Calu3 (cell line): ENCODE data around the gene TVP23C. TPM values are rescaled to one million over a fixed set of nuclear protein-coding genes. Genes with fewer than 3 reads are reported as not detected.
A peak's percentile ranks its signal among the peaks of the same experiment; 100 is the strongest.

ENCODE experiments used
- BruUV-seq: library from RNA; stranded (reverse); fragments of 400-500 nt; replicated peaks from 2 replicates; lab custom pipeline; 2021; lab: Mats Ljungman, UMichigan
- CTCF ChIA-PET: fragments of 300-600 bp; sonication (Branson Sonifier 250); formaldehyde crosslinking; loops from one replicate; lab custom pipeline; 2022; ENCODE audit warnings: antibody characterized with exemption; lab: Charles Lee
- DNase-seq: peaks from one replicate; pipeline ENCODE4 v3.0.0; 2022
- H3K27ac Mint-ChIP-seq: one replicate; pipeline ENCODE4 v1.8.0; 2022; ENCODE audit warnings: mixed read lengths; ENCODE audit not compliant: unreplicated experiment
- H3K27me3 Mint-ChIP-seq: one replicate; pipeline ENCODE4 v1.8.0; 2022; ENCODE audit warnings: mixed read lengths; ENCODE audit not compliant: unreplicated experiment
- H3K36me3 Mint-ChIP-seq: one replicate; pipeline ENCODE4 v1.8.0; 2022; ENCODE audit warnings: mild to moderate bottlenecking, moderate library complexity, mixed read lengths; ENCODE audit not compliant: insufficient read depth, unreplicated experiment
- H3K4me1 Mint-ChIP-seq: one replicate; pipeline ENCODE4 v1.8.0; 2022; ENCODE audit warnings: mild to moderate bottlenecking, low read depth, mixed read lengths; ENCODE audit not compliant: unreplicated experiment
- H3K4me3 Mint-ChIP-seq: one replicate; pipeline ENCODE4 v1.8.0; 2022; ENCODE audit warnings: mild to moderate bottlenecking, low read depth, moderate library complexity, mixed read lengths; ENCODE audit not compliant: unreplicated experiment
- H3K9me3 Mint-ChIP-seq: one replicate; pipeline ENCODE4 v1.8.0; 2022; ENCODE audit warnings: low read depth, mixed read lengths; ENCODE audit not compliant: unreplicated experiment
- intact Hi-C: fragments of 100-400 bp; cut with micrococcal nuclease; formaldehyde crosslinking; loops from one replicate; pipeline ENCODE4 v1.10.0; 2022; ENCODE audit not compliant: unreplicated experiment
- total RNA-seq: library from RNA; stranded (reverse); gene quantifications from 2 replicates; pipeline ENCODE4 v1.2.3, GENCODE V29; 2022
- TF ChIP-seq, protein P1 (sequence below): fragments of 200-600 bp; IDR thresholded peaks from one replicate; pipeline ENCODE4 v1.8.0; 2022; ENCODE audit warnings: antibody characterized with exemption; ENCODE audit not compliant: unreplicated experiment

The TVP23C gene
- total RNA-seq, 1 experiment from 2014 or later = 7.4 TPM

DNA sequence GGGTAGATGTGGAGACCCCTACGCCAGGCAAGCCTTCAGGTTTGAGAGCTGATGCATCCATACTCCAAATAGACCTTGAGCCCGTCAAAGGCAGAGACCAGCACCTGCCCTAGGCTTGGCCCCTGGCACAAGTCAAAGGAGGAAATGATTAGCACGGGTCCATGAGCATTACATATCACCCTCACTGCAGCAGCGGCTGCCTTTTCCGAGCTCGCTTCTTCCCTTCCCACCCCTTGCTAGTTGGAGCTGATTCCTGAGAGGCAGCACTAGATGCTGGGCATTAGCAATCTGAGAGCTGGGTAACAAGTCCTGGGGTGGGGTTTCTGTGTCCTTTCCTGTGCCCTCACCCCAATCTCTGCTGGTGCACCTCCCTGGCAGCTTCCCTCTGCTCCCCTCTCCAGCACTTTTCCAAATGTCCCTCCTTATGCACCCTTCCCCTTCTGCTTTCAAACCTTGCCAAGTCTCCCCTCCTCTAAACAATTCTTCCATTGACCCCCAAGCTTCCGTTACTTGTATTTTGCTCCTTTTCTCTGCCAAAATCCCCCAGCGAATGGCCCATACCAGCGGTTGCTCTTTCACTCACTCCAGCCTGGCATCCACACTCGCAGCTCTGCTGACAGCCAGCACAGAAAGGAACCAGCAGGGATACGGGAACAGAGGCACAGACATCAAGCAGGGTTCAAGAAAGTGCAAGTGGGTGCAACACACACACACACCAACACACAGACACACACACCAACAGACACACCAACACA, 98.9 kb downstream of the TVP23C start:
- CTCF ChIA-PET = interaction anchor here (0.6 to 1.1 kb wide), 2 partner anchors 13 to 39 kb away, joined by 3 to 6 read pairs; no protein-coding TSS in a partner anchor
- TF ChIP-seq, protein P1, sequence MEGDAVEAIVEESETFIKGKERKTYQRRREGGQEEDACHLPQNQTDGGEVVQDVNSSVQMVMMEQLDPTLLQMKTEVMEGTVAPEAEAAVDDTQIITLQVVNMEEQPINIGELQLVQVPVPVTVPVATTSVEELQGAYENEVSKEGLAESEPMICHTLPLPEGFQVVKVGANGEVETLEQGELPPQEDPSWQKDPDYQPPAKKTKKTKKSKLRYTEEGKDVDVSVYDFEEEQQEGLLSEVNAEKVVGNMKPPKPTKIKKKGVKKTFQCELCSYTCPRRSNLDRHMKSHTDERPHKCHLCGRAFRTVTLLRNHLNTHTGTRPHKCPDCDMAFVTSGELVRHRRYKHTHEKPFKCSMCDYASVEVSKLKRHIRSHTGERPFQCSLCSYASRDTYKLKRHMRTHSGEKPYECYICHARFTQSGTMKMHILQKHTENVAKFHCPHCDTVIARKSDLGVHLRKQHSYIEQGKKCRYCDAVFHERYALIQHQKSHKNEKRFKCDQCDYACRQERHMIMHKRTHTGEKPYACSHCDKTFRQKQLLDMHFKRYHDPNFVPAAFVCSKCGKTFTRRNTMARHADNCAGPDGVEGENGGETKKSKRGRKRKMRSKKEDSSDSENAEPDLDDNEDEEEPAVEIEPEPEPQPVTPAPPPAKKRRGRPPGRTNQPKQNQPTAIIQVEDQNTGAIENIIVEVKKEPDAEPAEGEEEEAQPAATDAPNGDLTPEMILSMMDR = no peak
- DNase-seq = no peak
- Mint-ChIP-seq H3K36me3 (no peaks in the 10 kb centered on the region), H3K27me3 (no peaks in the 10 kb centered on the region), H3K9me3 (no peaks in the 10 kb centered on the region), H3K4me1 (no peaks in the 10 kb centered on the region), H3K4me3 (no peak overlapping the region), H3K27ac (no peak overlapping the region)
- no TSS peak for BruUV-seq
- intact Hi-C loops = no loop called here

DNA sequence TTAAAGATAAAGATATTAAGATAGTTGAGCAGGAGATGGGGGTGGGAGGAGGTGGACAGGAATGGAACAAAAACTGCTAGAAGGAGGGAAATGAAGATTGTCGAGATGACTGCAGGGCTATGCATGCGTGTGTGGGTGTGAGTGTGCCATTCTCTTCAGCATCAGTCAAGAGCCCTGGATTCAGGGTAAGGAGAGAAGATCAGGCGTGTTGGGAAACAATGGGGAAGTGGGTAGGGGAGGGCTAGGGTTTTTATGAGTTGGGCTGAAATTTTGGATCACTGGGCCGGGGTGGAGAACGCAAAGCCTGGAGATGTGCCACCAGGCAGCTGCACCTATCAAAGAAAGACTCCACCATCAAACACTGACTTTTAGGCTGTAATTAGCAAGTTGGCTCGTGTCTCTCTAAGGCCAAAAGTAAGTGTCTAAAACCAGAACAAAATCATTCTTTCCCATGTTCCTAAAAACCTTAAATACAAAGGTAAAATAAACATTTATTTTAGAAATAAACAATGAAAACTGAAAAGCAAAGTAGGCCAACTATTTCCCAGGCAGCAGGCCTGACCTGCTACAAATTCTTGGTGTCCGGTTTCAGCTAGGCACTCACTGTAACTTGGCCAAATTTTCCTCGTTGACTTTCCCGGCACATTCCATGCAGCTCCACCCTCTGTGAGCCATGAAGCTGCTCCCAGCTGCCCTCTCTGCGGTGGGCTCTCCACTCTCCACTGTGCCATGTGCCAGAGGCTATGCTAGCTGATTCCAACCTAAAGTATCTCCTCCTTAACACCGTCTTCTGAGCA, 100.1 kb downstream of the TVP23C start:
- H3K4me3 Mint-ChIP-seq = no peak overlapping the region
- TF ChIP-seq, protein P1 = no peak
- H3K4me1 Mint-ChIP-seq = no peaks in the 10 kb centered on the region
- no peaks in the 10 kb centered on the region for H3K9me3 Mint-ChIP-seq
- CTCF ChIA-PET = no interaction called here
- BruUV-seq = no TSS peak
- peak; percentile 15 for DNase-seq
- H3K36me3 Mint-ChIP-seq = no peaks in the 10 kb centered on the region
- H3K27me3 Mint-ChIP-seq = no peaks in the 10 kb centered on the region
- intact Hi-C loops = no loop called here
- no peak overlapping the region for H3K27ac Mint-ChIP-seq

DNA sequence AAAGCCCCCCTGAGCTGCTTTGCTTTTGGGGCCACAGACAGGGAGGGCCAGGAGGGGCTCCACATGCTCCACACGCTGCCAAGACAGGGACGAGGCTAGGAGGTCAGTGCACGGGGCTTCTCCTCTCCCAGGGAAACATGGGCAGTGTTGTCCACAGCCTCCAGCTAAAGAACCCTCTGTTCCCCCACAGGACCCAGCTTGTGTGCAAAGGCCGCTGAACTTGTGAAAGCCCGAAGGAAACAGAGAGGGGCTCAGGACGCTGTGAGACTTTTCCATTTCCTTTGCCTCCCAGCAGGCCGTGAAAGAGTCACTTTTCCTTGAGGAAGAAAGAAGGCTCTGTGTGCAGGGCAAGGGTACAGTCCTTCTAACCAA, 105.6 kb downstream of the TVP23C start:
- intact Hi-C loops = no loop called here
- no peaks in the 10 kb centered on the region for H3K27me3 Mint-ChIP-seq
- TF ChIP-seq, protein P1 = no peak
- no peaks in the 10 kb centered on the region for H3K4me1 Mint-ChIP-seq
- no peak for DNase-seq
- H3K4me3 Mint-ChIP-seq = no peak overlapping the region
- no peaks in the 10 kb centered on the region for H3K36me3 Mint-ChIP-seq
- BruUV-seq = no TSS peak
- H3K27ac Mint-ChIP-seq = no peak overlapping the region
- CTCF ChIA-PET = no interaction called here
- H3K9me3 Mint-ChIP-seq = peaks cover 3% of the 10 kb centered on the region

DNA sequence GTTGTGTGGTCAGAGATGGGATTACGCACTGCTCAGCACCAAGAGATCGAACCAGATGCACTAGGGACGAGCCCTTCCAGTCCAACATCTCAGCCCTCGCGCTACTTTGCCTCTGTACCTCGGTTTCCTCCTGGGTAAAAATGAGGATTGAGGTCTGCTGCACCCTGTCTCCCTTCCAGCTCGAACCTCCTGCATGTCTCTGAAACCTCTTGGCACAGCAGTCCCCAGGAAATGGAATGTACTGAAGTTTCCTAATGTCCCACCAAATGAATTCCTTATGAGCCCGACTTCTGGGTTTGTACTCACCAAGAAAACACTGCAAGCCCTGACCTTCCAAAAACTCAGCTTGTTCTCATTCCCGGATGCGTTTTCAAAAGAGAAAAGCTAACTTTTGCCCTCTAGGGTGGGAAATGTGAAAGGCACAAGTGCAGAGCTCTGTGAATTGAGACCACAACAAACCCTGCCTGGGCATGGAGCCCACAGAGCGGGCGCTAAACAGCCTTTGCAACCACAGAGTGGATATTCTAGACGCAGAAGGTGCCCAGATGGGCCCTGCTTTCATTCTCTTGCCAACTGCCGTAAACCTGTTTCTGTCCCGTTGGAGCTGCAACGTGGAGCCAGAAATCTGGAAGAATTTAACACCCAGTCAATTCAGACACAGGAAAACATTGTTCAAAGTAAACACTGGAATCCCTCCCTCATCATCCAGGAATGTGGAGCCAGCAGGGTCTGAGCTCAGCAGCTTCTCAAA, 106.1 kb downstream of the TVP23C start:
- CTCF ChIA-PET = no interaction called here
- no peaks in the 10 kb centered on the region for H3K4me1 Mint-ChIP-seq
- TF ChIP-seq, protein P1 = no peak
- peaks cover 3% of the 10 kb centered on the region for H3K9me3 Mint-ChIP-seq
- BruUV-seq = no TSS peak
- H3K27me3 Mint-ChIP-seq = no peaks in the 10 kb centered on the region
- no peak overlapping the region for H3K4me3 Mint-ChIP-seq
- no peaks in the 10 kb centered on the region for H3K36me3 Mint-ChIP-seq
- no peak overlapping the region for H3K27ac Mint-ChIP-seq
- DNase-seq = no peak
- intact Hi-C loops = no loop called here
